Aorta (tissue), 5 donors: Measurements from ENCODE around the gene FAM204A. TPM values are rescaled to one million over a fixed set of nuclear protein-coding genes. Genes with fewer than 3 reads are reported as not detected.

Source experiments
- ATAC-seq: fragments of 200-7000 bp; cut with Tn5 transposase; one replicate; pipeline ENCODE4 v1.9.1; 2022; ENCODE audit warnings: moderate library complexity; ENCODE audit not compliant: low FRiP score
- DNase-seq, 2 donors: peaks; one replicate each; pipeline ENCODE4 v3.0.0-alpha.2; 2020
- H3K27ac ChIP-seq, 2 donors: one replicate each; pipeline ENCODE4 v1.5.1; 2013; ENCODE audit warnings: low read length in 2 of 2, mild to moderate bottlenecking in 2 of 2, moderate library complexity in 2 of 2, control low read depth in 1 of 2, inconsistent platforms in 1 of 2, low read depth in 1 of 2
- H3K27me3 ChIP-seq, 2 donors: one replicate each; pipeline ENCODE4 v1.6.1; 2013; ENCODE audit warnings: control low read depth in 1 of 2, low read length in 1 of 2, mild to moderate bottlenecking in 1 of 2, moderate library complexity in 1 of 2; ENCODE audit not compliant: insufficient read depth in 2 of 2, control insufficient read depth in 1 of 2
- H3K36me3 ChIP-seq, 2 donors: one replicate each; pipeline ENCODE4 v1.6.1; 2013; ENCODE audit warnings: control low read depth in 1 of 2, low read length in 1 of 2, mild to moderate bottlenecking in 1 of 2; ENCODE audit not compliant: insufficient read depth in 2 of 2, control insufficient read depth in 1 of 2
- H3K4me1 ChIP-seq, 2 donors: one replicate each; pipeline ENCODE4 v1.6.1; 2013; ENCODE audit warnings: low read length in 2 of 2, control low read depth in 1 of 2, mild to moderate bottlenecking in 1 of 2, moderate library complexity in 1 of 2; ENCODE audit not compliant: insufficient read depth in 2 of 2, control insufficient read depth in 1 of 2
- H3K4me3 ChIP-seq, 2 donors: one replicate each; pipeline ENCODE4 v1.5.1; 2013; ENCODE audit warnings: low read length in 2 of 2, control low read depth in 1 of 2, mild to moderate bottlenecking in 1 of 2
- H3K9me3 ChIP-seq: one replicate; pipeline ENCODE4 v1.6.1; 2013; ENCODE audit warnings: mild to moderate bottlenecking, low read length; ENCODE audit not compliant: control insufficient read depth
- WGBS, 2 donors: extraction: QIAGEN DNeasy Blood & Tissue Kit; methylation state at CpG; one replicate each; pipeline ENCODE4 v1.1.7; 2013; 5-methylcytosine and 5-hydroxymethylcytosine counted together
- intact Hi-C, 2 donors: fragments of 100-400 bp; cut with DNase I; formaldehyde crosslinking; loops; one replicate each; pipeline versions ENCODE4 v1.14.2 to v1.15.0; 2022
- polyA plus RNA-seq, 2 donors: library from polyadenylated mRNA; stranded (reverse); fragments of 200-250 nt; gene quantifications; one replicate each; pipeline ENCODE4 v1.2.3, GENCODE V29; 2013
- total RNA-seq, 2 donors: library from RNA; stranded (reverse); fragmentation: NEBNext Ultra II Directional; extraction: Animal tissue kit (Norgen Biotek cat#: 25700); gene quantifications; one replicate each; pipeline ENCODE4 v1.2.1, GENCODE V29; 2021
- donor health status: healthy with polysubstance abuse.
- donor health status: Bipolar disorder and iron deficiency.
- donor health status: DM: no; HTN: no; CAD: no.
- donor health status: DM: no; HTN: no; CAD: no.
- donor health status: DM: yes; HTN: yes; CAD: no.

The FAM204A gene
- total and polyA plus RNA-seq, 4 donors: 54.4 to 117 (median 63.5) TPM

DNA sequence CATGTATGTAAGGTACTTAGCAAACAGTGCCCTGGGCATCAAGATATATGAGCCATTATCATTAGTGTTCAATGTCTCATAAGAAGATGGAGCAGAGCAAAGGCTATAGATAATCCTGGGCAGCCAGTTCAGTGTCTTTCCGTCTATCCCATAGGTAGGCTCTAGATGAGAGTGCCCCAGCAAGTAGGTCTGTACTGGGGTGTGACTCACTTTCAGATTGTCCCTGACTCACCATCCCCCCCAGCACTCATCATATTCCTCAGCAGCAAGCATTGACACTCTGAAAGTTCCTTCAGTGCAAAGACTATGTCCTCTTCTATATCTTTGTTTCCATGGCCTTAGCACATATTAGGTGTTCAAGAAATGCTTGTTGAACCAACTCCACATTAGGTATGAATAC is 20.0 kb upstream of the FAM204A start:
- Histone ChIP-seq H3K4me3 (no peak overlapping the region), H3K4me1 (no peaks in the 10 kb centered on the region), H3K27ac (no peak overlapping the region), H3K27me3 (no peaks in the 10 kb centered on the region), H3K36me3 (no peaks in the 10 kb centered on the region), H3K9me3 (peaks cover 3% of the 10 kb centered on the region)
- 83 to 97% methylated on average over 1 of the region's 1 CpG for WGBS, 2 donors
- ATAC-seq: no peak
- intact Hi-C loops: no loop called here
- DNase-seq: no peak

- no peak overlapping the region for H3K27ac ChIP-seq
- no peak overlapping the region for H3K4me3 ChIP-seq
- no peaks in the 10 kb centered on the region for H3K4me1 ChIP-seq
- H3K27me3 ChIP-seq: no peaks in the 10 kb centered on the region
- WGBS, 2 donors: 64 to 67% methylated on average over 6 of the region's 6 CpGs
- no peak for ATAC-seq
- H3K9me3 ChIP-seq: no peaks in the 10 kb centered on the region
- no peak for DNase-seq
- no peaks in the 10 kb centered on the region for H3K36me3 ChIP-seq
- intact Hi-C loops: no loop called here
Observed at GRCh38 chr10:118358327-118358726, 16.2 kb upstream of the FAM204A start.

- H3K9me3 ChIP-seq: no peaks in the 10 kb centered on the region
- no peaks in the 10 kb centered on the region for H3K4me1 ChIP-seq
- no peaks in the 10 kb centered on the region for H3K27me3 ChIP-seq
- no peaks in the 10 kb centered on the region for H3K36me3 ChIP-seq
- H3K27ac ChIP-seq: no peak overlapping the region
- ATAC-seq (no peak), DNase-seq (no peak)
- intact Hi-C loops: no loop called here
- WGBS, 2 donors: 67 to 68% methylated on average over 3 of the region's 3 CpGs
- no peak overlapping the region for H3K4me3 ChIP-seq
Observed at GRCh38 chr10:118357841-118358240, 15.7 kb upstream of the FAM204A start.

GRCh38 chr10:118356628-118357027 is 14.5 kb upstream of the FAM204A start:
- no peak for ATAC-seq
- intact Hi-C loops: no loop called here
- WGBS, 2 donors: 89 to 90% methylated on average over 2 of the region's 2 CpGs

DNA sequence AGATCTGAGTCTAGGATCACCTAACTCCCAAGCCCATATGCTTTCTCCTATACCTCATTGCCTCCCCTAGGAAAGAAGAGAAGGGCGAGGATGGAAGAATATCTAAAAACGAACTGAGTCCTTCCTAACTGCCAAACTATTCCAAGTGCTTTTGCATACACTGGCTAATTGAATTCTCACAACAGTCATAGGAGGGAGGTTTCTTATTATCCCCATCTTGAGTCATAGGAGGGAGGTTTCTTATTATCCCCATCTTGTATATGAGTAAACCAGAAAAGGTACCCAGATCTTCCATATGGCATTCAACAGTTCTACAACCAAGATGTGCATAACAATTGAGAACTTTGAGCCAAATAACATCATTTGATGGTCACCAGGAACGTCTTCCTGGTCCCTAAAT is 13.1 kb upstream of the FAM204A start:
- ATAC-seq (no peak), DNase-seq (no peak)
- no peaks in the 10 kb centered on the region for H3K4me1 ChIP-seq
- H3K27me3 ChIP-seq: no peaks in the 10 kb centered on the region
- H3K9me3 ChIP-seq: no peaks in the 10 kb centered on the region
- H3K4me3 ChIP-seq: no peak overlapping the region
- 64 to 69% methylated on average over 3 of the region's 3 CpGs for WGBS, 2 donors
- H3K27ac ChIP-seq: no peak overlapping the region
- intact Hi-C loops: no loop called here
- H3K36me3 ChIP-seq: no peaks in the 10 kb centered on the region

More at GRCh38 chr10:118356628-118357027, 14.5 kb upstream of the FAM204A start:
- no peaks in the 10 kb centered on the region for H3K36me3 ChIP-seq
- no peak overlapping the region for H3K4me3 ChIP-seq
- no peak for DNase-seq
- no peaks in the 10 kb centered on the region for H3K4me1 ChIP-seq
- H3K27ac ChIP-seq: no peak overlapping the region
- no peaks in the 10 kb centered on the region for H3K27me3 ChIP-seq
- H3K9me3 ChIP-seq: no peaks in the 10 kb centered on the region

- DNase-seq (no peak), ATAC-seq (no peak)
- Histone ChIP-seq H3K9me3 (no peaks in the 10 kb centered on the region), H3K4me1 (no peaks in the 10 kb centered on the region), H3K36me3 (no peaks in the 10 kb centered on the region), H3K4me3 (no peak overlapping the region), H3K27me3 (no peaks in the 10 kb centered on the region), H3K27ac (no peak overlapping the region)
- intact Hi-C loops: no loop called here
- 83 to 88% methylated on average over 3 of the region's 3 CpGs for WGBS, 2 donors
Observed at GRCh38 chr10:118349235-118349634, 7.1 kb upstream of the FAM204A start.

DNA sequence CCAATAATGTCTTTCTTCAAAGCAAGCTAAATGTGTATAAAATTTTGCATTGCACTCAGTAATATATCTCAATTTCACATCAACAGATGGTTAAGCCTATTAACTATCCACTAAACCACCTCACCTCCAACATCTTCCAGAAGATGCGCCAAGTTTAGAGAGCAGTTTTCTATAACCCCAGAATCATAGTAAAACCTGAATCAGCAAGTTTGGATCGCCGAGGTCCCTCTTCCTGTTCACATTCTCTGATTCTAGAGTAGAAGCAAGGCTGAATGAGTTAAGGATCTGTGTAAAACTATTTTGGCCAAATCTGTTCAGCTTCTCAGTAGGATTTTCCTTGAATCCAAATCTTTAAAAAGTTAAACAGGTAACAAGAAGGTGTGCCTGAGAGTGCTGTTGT is 1.4 kb upstream of the FAM204A start:
- no peak overlapping the region for H3K27ac ChIP-seq
- H3K27me3 ChIP-seq: no peaks in the 10 kb centered on the region
- 82 to 84% methylated on average over 3 of the region's 3 CpGs for WGBS, 2 donors
- H3K36me3 ChIP-seq: no peaks in the 10 kb centered on the region
- peaks cover 0 to 3% of the 10 kb centered on the region in 2 donors for H3K4me1 ChIP-seq
- intact Hi-C loops: loop anchor here in 1 of 2 donors (5.0 kb wide), 1 partner anchor 36 kb away; no protein-coding TSS in a partner anchor
- no peak for ATAC-seq
- no peaks in the 10 kb centered on the region for H3K9me3 ChIP-seq
- H3K4me3 ChIP-seq: no peak overlapping the region
- DNase-seq: no peak

DNA sequence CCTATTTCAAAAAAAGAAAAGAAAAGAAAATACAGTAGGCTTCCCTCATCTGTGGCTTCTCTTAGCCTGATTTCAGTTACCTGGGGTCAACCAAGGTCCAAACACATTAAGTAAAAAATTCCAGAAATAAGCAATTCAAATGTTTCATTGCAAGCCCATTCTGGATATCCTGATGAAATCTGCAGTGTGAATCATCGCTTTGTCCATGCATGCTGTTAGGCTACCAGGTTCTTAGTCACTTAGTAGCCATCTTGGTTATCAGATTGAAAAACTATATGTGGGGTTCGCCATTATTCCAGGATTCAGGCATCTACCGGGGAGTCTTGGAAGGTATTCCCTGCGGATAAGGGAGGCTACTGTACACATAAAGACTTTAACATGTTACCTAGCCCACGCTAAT is 991 bp upstream of the FAM204A start:
- H3K36me3 ChIP-seq: no peaks in the 10 kb centered on the region
- H3K27me3 ChIP-seq: no peaks in the 10 kb centered on the region
- intact Hi-C loops: loop anchor here in 1 of 2 donors (5.0 kb wide), 1 partner anchor 36 kb away; no protein-coding TSS in a partner anchor
- DNase-seq (no peak), ATAC-seq (no peak)
- H3K4me3 ChIP-seq: no peak overlapping the region
- H3K9me3 ChIP-seq: no peaks in the 10 kb centered on the region
- 96% methylated on average over 5 of the region's 5 CpGs for WGBS, 2 donors
- H3K27ac ChIP-seq: no peak overlapping the region
- peaks cover 0 to 3% of the 10 kb centered on the region in 2 donors for H3K4me1 ChIP-seq

GRCh38 chr10:118342638-118343020 is 505 bp upstream of the FAM204A start:
- peak overlapping the region; percentile 73 to 96 for H3K4me3 ChIP-seq
- H3K4me1 ChIP-seq: peaks cover 0 to 3% of the 10 kb centered on the region in 2 donors
- intact Hi-C loops: loop anchor here in 1 of 2 donors (5.0 kb wide), 1 partner anchor 35 kb away; no protein-coding TSS in a partner anchor
- 40 to 46% methylated on average over 7 of the region's 7 CpGs for WGBS, 2 donors
- ATAC-seq (peak; percentile 15), DNase-seq (no peak)
- no peaks in the 10 kb centered on the region for H3K36me3 ChIP-seq
- no peak overlapping the region for H3K27ac ChIP-seq
- no peaks in the 10 kb centered on the region for H3K9me3 ChIP-seq
- H3K27me3 ChIP-seq: no peaks in the 10 kb centered on the region
